Uterus (tissue), 4 donors: ENCODE measurements around the gene PDLIM1. TPM values are rescaled to one million over a fixed set of nuclear protein-coding genes. Genes with fewer than 3 reads are reported as not detected.

ENCODE experiments used
- DNase-seq, 2 donors: peaks; one replicate each; pipeline ENCODE4 v3.0.0-alpha.2; 2019 to 2020
- H3K27ac ChIP-seq, 2 donors: fragments of 200-600 bp; sonication (generic); 1 replicate in 1 of 2; 2 replicates in 1 of 2; pipeline ENCODE4 v1.5.1; 2016 to 2018
- H3K27me3 ChIP-seq, 2 donors: fragments of 200-600 bp; sonication (generic); one replicate each; pipeline ENCODE4 v1.5.1; 2018 to 2019; ENCODE audit warnings: control low read depth in 1 of 2
- H3K36me3 ChIP-seq, 2 donors: fragments of 200-600 bp; sonication (generic); one replicate each; pipeline ENCODE4 v1.5.1; 2019; ENCODE audit warnings: control low read depth in 1 of 2
- H3K4me1 ChIP-seq, 2 donors: fragments of 200-600 bp; sonication (generic); one replicate each; pipeline ENCODE4 v1.5.1; 2018 to 2019; ENCODE audit warnings: control low read depth in 1 of 2
- H3K4me3 ChIP-seq, 2 donors: fragments of 200-600 bp; sonication (generic); 1 replicate in 1 of 2; 2 replicates in 1 of 2; pipeline ENCODE4 v1.5.1; 2018 to 2019; ENCODE audit warnings: mild to moderate bottlenecking in 1 of 2
- H3K9me3 ChIP-seq, 2 donors: fragments of 200-600 bp; sonication (generic); one replicate each; pipeline ENCODE4 v1.5.1; 2019; ENCODE audit warnings: control low read depth in 1 of 2
- POLR2A ChIP-seq, 2 donors: fragments of 450-650 bp; IDR thresholded peaks; one replicate each; pipeline ENCODE4 v1.6.1; 2016; ENCODE audit warnings: antibody characterized with exemption in 2 of 2, mild to moderate bottlenecking in 1 of 2, moderate library complexity in 1 of 2
- intact Hi-C: fragments of 100-400 bp; cut with DNase I; formaldehyde crosslinking; loops from one replicate; pipeline ENCODE4 v1.15.1; 2023; ENCODE audit warnings: low total_unique reads
- total RNA-seq, 4 donors: library from RNA; depleted of rRNA in 3 of 4; stranded (reverse); fragments of >200 nt in 3 of 4; gene quantifications; one replicate each; pipeline versions ENCODE4 v1.1.0 to v1.2.4, GENCODE V29; 2014 to 2023
- TF ChIP-seq, protein P1 (sequence below), 4 experiments: fragments of 200-600 bp in 2 of 4; fragments of 450-650 bp in 2 of 4; sonication (generic) in 2 of 4; IDR thresholded peaks; one replicate each; pipeline ENCODE4 v1.5.1; 2016 to 2019; ENCODE audit warnings: antibody characterized with exemption in 4 of 4, mild to moderate bottlenecking in 2 of 4, moderate library complexity in 1 of 4
- donor health status: DM: yes; HTN: yes; CAD: no.

The PDLIM1 gene
- total RNA-seq, 4 donors from 2014 or later, result 14.0 to 192 (median 86.7) TPM

GRCh38 chr10:95326396-95326795, 35.6 kb upstream of the PDLIM1 start:
- H3K4me1 ChIP-seq, result no peaks in the 10 kb centered on the region
- intact Hi-C loops, result no loop called here
- H3K27ac ChIP-seq, result no peak overlapping the region
- no peaks in the 10 kb centered on the region for H3K27me3 ChIP-seq
- H3K4me3 ChIP-seq, result no peak overlapping the region
- TF ChIP-seq, protein P1, sequence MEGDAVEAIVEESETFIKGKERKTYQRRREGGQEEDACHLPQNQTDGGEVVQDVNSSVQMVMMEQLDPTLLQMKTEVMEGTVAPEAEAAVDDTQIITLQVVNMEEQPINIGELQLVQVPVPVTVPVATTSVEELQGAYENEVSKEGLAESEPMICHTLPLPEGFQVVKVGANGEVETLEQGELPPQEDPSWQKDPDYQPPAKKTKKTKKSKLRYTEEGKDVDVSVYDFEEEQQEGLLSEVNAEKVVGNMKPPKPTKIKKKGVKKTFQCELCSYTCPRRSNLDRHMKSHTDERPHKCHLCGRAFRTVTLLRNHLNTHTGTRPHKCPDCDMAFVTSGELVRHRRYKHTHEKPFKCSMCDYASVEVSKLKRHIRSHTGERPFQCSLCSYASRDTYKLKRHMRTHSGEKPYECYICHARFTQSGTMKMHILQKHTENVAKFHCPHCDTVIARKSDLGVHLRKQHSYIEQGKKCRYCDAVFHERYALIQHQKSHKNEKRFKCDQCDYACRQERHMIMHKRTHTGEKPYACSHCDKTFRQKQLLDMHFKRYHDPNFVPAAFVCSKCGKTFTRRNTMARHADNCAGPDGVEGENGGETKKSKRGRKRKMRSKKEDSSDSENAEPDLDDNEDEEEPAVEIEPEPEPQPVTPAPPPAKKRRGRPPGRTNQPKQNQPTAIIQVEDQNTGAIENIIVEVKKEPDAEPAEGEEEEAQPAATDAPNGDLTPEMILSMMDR (IDR thresholded peaks at IDR 0.05), result no peak
- TF ChIP-seq POLR2A (IDR thresholded peaks at IDR 0.05), result no peak
- DNase-seq, result no peak
- H3K9me3 ChIP-seq, result no peaks in the 10 kb centered on the region
- no peaks in the 10 kb centered on the region for H3K36me3 ChIP-seq

DNA sequence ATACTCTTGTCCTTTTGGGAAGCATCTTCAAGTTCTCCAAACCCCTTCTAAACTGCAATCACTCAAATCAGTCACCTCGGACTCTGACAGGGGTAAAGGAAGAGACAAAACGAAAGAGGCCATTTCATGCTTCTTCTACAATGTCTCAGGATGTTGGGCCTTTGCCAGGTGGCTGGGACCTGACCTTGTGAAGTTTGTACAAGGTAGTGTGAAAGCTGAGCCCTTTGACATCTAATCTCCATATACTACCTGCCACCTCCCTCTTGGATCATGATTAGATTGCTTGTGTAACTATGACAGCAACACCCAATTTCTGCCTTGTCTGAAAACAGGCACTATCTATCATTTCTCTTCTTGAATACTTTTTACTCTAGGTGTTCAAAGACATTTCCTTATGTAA, 35.1 kb upstream of the PDLIM1 start:
- TF ChIP-seq, protein P1 (IDR thresholded peaks at IDR 0.05), result no peak
- no peak for TF ChIP-seq POLR2A (IDR thresholded peaks at IDR 0.05)

DNA sequence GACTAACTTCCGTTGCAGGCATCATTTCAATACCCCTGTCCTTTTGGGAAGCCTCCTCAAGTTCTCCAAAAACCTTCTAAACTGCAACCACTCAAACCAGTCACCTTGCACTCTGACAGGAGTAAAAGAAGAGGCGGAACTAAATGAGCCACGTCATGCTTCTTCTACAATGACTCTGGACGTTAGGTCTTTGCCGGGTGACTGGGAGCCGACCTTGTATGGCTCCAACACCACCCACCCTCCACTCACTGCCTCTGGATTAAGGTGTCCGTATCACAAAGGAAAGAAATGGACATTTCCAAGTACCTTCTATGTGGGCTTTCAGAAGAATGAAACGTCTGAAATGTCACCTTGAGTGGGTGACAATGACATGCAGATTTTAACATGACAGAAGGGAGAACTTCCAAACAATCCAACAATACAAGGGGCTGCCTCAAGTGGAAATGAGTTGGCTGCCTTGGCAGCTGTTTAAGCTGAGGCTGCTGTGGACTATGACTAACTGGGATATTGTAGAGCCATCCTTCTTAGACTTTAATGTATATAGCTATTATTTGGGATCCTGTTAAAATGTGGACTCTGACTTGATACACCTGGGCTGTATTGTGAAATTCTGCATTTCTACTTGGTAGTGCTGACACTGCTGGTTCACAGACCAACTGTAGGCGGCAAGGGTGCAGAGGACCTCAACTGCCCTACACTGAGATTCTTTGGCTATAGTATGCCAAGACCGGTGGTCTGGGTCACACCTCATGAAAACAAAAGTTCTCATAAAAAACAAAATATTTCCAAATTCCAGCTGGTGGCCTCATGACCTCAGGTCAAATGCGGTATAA, 33.8 kb upstream of the PDLIM1 start:
- H3K4me3 ChIP-seq, result no peak overlapping the region
- DNase-seq, result no peak
- H3K27me3 ChIP-seq, result no peaks in the 10 kb centered on the region
- H3K27ac ChIP-seq, result no peak overlapping the region
- no peaks in the 10 kb centered on the region for H3K4me1 ChIP-seq
- H3K9me3 ChIP-seq, result no peaks in the 10 kb centered on the region
- TF ChIP-seq, protein P1 (IDR thresholded peaks at IDR 0.05), result no peak
- no peak for TF ChIP-seq POLR2A (IDR thresholded peaks at IDR 0.05)
- intact Hi-C loops, result no loop called here
- no peaks in the 10 kb centered on the region for H3K36me3 ChIP-seq

More for the DNA sequence above, 35.1 kb upstream of the PDLIM1 start:
- no peak for DNase-seq
- no peaks in the 10 kb centered on the region for H3K36me3 ChIP-seq
- intact Hi-C loops, result no loop called here
- no peak overlapping the region for H3K4me3 ChIP-seq
- no peaks in the 10 kb centered on the region for H3K27me3 ChIP-seq
- no peak overlapping the region for H3K27ac ChIP-seq
- no peaks in the 10 kb centered on the region for H3K4me1 ChIP-seq
- no peaks in the 10 kb centered on the region for H3K9me3 ChIP-seq

GRCh38 chr10:95321554-95322301, 30.9 kb upstream of the PDLIM1 start:
- TF ChIP-seq, protein P1 (IDR thresholded peaks at IDR 0.05), result no peak
- no peak for TF ChIP-seq POLR2A (IDR thresholded peaks at IDR 0.05)
- Histone ChIP-seq H3K27ac (no peak overlapping the region), H3K36me3 (no peaks in the 10 kb centered on the region)

GRCh38 chr10:95319239-95319638, 28.4 kb upstream of the PDLIM1 start:
- no peaks in the 10 kb centered on the region for H3K27me3 ChIP-seq
- no peak for DNase-seq
- no peaks in the 10 kb centered on the region for H3K36me3 ChIP-seq
- H3K9me3 ChIP-seq, result no peaks in the 10 kb centered on the region
- no peak overlapping the region for H3K4me3 ChIP-seq
- H3K4me1 ChIP-seq, result no peaks in the 10 kb centered on the region
- intact Hi-C loops, result no loop called here
- TF ChIP-seq, protein P1 (IDR thresholded peaks at IDR 0.05), result no peak
- no peak overlapping the region for H3K27ac ChIP-seq

More at GRCh38 chr10:95321554-95322301, 30.9 kb upstream of the PDLIM1 start:
- Histone ChIP-seq H3K9me3 (no peaks in the 10 kb centered on the region), H3K27me3 (no peaks in the 10 kb centered on the region), H3K4me1 (no peaks in the 10 kb centered on the region), H3K4me3 (no peak overlapping the region)
- no peak for DNase-seq
- intact Hi-C loops, result no loop called here
